CD14-positive monocyte (primary cell): ENCODE data around the gene E2F2. TPM values are rescaled to one million over a fixed set of nuclear protein-coding genes. Genes with fewer than 3 reads are reported as not detected.

ENCODE experiments used
- DNase-seq, 3 donors: peaks; one replicate each; pipeline ENCODE4 v3.0.0-alpha.2; 2011 to 2022
- H2AFZ ChIP-seq: 2 replicates; pipeline ENCODE4 v1.6.0; 2012; ENCODE audit warnings: mild to moderate bottlenecking, low read depth, low read length, inconsistent platforms; ENCODE audit not compliant: insufficient read depth, poor library complexity, severe bottlenecking
- H3K27ac ChIP-seq, 2 donors: 1 replicate in 1 of 2; 2 replicates in 1 of 2; pipeline ENCODE4 v1.5.1; 2012 to 2013; ENCODE audit warnings: low read length in 2 of 2, control low read depth in 1 of 2, inconsistent platforms in 1 of 2, low read depth in 1 of 2, mild to moderate bottlenecking in 1 of 2
- H3K27me3 ChIP-seq, 2 donors: one replicate each; pipeline versions ENCODE4 v1.6.0 to v1.6.1; 2011 to 2013; ENCODE audit warnings: low read length in 2 of 2; ENCODE audit not compliant: control insufficient read depth in 2 of 2, insufficient read depth in 2 of 2
- H3K36me3 ChIP-seq, 2 donors: replicated peaks in 1 of 2; 1 replicate in 1 of 2; 2 replicates in 1 of 2; pipeline versions ENCODE4 v1.5.1 to v1.6.1; 2012 to 2013; ENCODE audit warnings: low read length in 2 of 2, control low read depth in 1 of 2, inconsistent platforms in 1 of 2, mild to moderate bottlenecking in 1 of 2; ENCODE audit not compliant: insufficient read depth in 2 of 2, control insufficient read depth in 1 of 2
- H3K4me1 ChIP-seq, 2 donors: 1 replicate in 1 of 2; 2 replicates in 1 of 2; pipeline versions ENCODE4 v1.5.1 to v1.6.1; 2012 to 2013; ENCODE audit warnings: low read length in 2 of 2, control low read depth in 1 of 2, inconsistent platforms in 1 of 2, mild to moderate bottlenecking in 1 of 2, moderate library complexity in 1 of 2; ENCODE audit not compliant: insufficient read depth in 2 of 2, control insufficient read depth in 1 of 2
- H3K4me2 ChIP-seq: replicated peaks from 2 replicates; pipeline ENCODE3; 2012; ENCODE audit warnings: low read length, moderate library complexity, mild to moderate bottlenecking; ENCODE audit not compliant: poor library complexity, severe bottlenecking; ENCODE audit errors: extremely low read depth
- H3K4me3 ChIP-seq, 3 experiments: fragments of 200-600 bp in 1 of 3; sonication (generic) in 1 of 3; replicated peaks in 1 of 3; 1 replicate in 2 of 3; 2 replicates in 1 of 3; pipeline ENCODE4 v1.5.1; 2011 to 2013; ENCODE audit warnings: low read length in 3 of 3, mild to moderate bottlenecking in 3 of 3, control low read depth in 2 of 3, low read depth in 2 of 3, inconsistent platforms in 1 of 3, moderate library complexity in 1 of 3
- H3K79me2 ChIP-seq: 2 replicates; pipeline ENCODE4 v1.6.0; 2012; ENCODE audit warnings: mild to moderate bottlenecking, control low read depth, inconsistent platforms, low read length, moderate library complexity; ENCODE audit not compliant: insufficient read depth
- H3K9ac ChIP-seq: 2 replicates; pipeline ENCODE4 v1.6.0; 2017; ENCODE audit warnings: low read length, mild to moderate bottlenecking; ENCODE audit not compliant: insufficient read depth, poor library complexity, severe bottlenecking
- H3K9me3 ChIP-seq, 2 donors: replicated peaks in 1 of 2; 1 replicate in 1 of 2; 2 replicates in 1 of 2; pipeline versions ENCODE4 v1.5.1 to v1.6.1; 2012 to 2013; ENCODE audit warnings: low read length in 2 of 2, control low read depth in 1 of 2; ENCODE audit not compliant: control insufficient read depth in 1 of 2, insufficient read depth in 1 of 2
- H4K20me1 ChIP-seq: 2 replicates; pipeline ENCODE4 v1.6.0; 2012; ENCODE audit warnings: mild to moderate bottlenecking, low read length, control low read depth, moderate library complexity; ENCODE audit not compliant: insufficient read depth
- H3K27ac Mint-ChIP-seq, 7 donors: one replicate each; pipeline ENCODE4 v1.8.0; 2020; ENCODE audit warnings: mild to moderate bottlenecking in 7 of 7, mixed read lengths in 7 of 7, moderate library complexity in 6 of 7, inconsistent platforms in 2 of 7
- H3K27me3 Mint-ChIP-seq, 3 donors: one replicate each; pipeline ENCODE4 v1.8.0; 2021 to 2022; ENCODE audit warnings: low read depth in 3 of 3, mild to moderate bottlenecking in 3 of 3, mixed read lengths in 3 of 3, moderate library complexity in 3 of 3, inconsistent platforms in 1 of 3
- H3K36me3 Mint-ChIP-seq, 2 donors: one replicate each; pipeline ENCODE4 v1.8.0; 2020; ENCODE audit warnings: mixed read lengths in 2 of 2, inconsistent platforms in 1 of 2, mild to moderate bottlenecking in 1 of 2
- H3K4me1 Mint-ChIP-seq: one replicate; pipeline ENCODE4 v1.8.0; 2020; ENCODE audit warnings: mild to moderate bottlenecking, mixed read lengths
- H3K4me3 Mint-ChIP-seq, 2 donors: one replicate each; pipeline ENCODE4 v1.8.0; 2020; ENCODE audit warnings: mild to moderate bottlenecking in 2 of 2, mixed read lengths in 2 of 2, moderate library complexity in 1 of 2
- H3K9me3 Mint-ChIP-seq, 7 donors: one replicate each; pipeline ENCODE4 v1.8.0; 2020 to 2022; ENCODE audit warnings: mixed read lengths in 7 of 7, mild to moderate bottlenecking in 6 of 7, moderate library complexity in 6 of 7, inconsistent platforms in 2 of 7
- CTCF ChIP-seq: fragments of 200-600 bp; IDR thresholded peaks from one replicate; pipeline ENCODE4 v1.8.0; 2022; ENCODE audit warnings: antibody characterized with exemption, mild to moderate bottlenecking
- WGBS: methylation state at CpG from one replicate; pipeline ENCODE4 v1.1.5; 2013; ENCODE audit warnings: missing lambda C conversion rate; ENCODE audit not compliant: insufficient coverage; 5-methylcytosine and 5-hydroxymethylcytosine counted together
- intact Hi-C, 2 donors: fragments of 100-400 bp; cut with micrococcal nuclease; formaldehyde crosslinking; loops; one replicate each; pipeline versions ENCODE4 v1.15.0 to v1.15.1; 2023
- polyA plus RNA-seq, 3 donors: library from polyadenylated mRNA; depleted of rRNA in 1 of 3; unstranded in 2 of 3; stranded (reverse) in 1 of 3; fragments of 300-500 nt in 2 of 3; fragments of >200 nt in 1 of 3; fragmentation: Illumina TruSeq in 2 of 3; gene quantifications; 1 replicate in 2 of 3; 2 replicates in 1 of 3; pipeline ENCODE4 v1.2.3, GENCODE V29; 2012 to 2021

Gene E2F2
- polyA plus RNA-seq, 3 donors, result 0.24 to 4.7 (median 1.8) TPM

GRCh38 chr1:23509896-23510295 lies 21.1 kb downstream of the E2F2 start:
- Histone ChIP-seq H3K4me2 (no peak overlapping the region), H3K9me3 (no peaks in the 10 kb centered on the region), H3K4me3 (no peak overlapping the region), H3K36me3 (peaks cover 63 to 90% of the 10 kb centered on the region in 2 donors), H3K27me3 (no peaks in the 10 kb centered on the region), H3K4me1 (no peaks in the 10 kb centered on the region), H3K27ac (peak overlapping the region in 1 of 2 donors; percentile 20), H3K9ac (no peak overlapping the region), H3K79me2 (no peaks in the 10 kb centered on the region), H4K20me1 (no peaks in the 10 kb centered on the region), H2AFZ (no peak overlapping the region)
- no peaks in the 10 kb centered on the region for H3K9me3 Mint-ChIP-seq
- no peaks in the 10 kb centered on the region for H3K27me3 Mint-ChIP-seq
- intact Hi-C loops, result no loop called here
- no peak for DNase-seq
- H3K4me1 Mint-ChIP-seq, result peaks cover 2% of the 10 kb centered on the region
- H3K27ac Mint-ChIP-seq, result peak overlapping the region in 3 of 7 donors; percentile 28 to 46 (median 31)
- WGBS, result 99% methylated on average over 14 of the region's 15 CpGs
- peaks cover 67 to 100% of the 10 kb centered on the region in 2 donors for H3K36me3 Mint-ChIP-seq
- TF ChIP-seq CTCF, result no peak
- no peak overlapping the region for H3K4me3 Mint-ChIP-seq

DNA sequence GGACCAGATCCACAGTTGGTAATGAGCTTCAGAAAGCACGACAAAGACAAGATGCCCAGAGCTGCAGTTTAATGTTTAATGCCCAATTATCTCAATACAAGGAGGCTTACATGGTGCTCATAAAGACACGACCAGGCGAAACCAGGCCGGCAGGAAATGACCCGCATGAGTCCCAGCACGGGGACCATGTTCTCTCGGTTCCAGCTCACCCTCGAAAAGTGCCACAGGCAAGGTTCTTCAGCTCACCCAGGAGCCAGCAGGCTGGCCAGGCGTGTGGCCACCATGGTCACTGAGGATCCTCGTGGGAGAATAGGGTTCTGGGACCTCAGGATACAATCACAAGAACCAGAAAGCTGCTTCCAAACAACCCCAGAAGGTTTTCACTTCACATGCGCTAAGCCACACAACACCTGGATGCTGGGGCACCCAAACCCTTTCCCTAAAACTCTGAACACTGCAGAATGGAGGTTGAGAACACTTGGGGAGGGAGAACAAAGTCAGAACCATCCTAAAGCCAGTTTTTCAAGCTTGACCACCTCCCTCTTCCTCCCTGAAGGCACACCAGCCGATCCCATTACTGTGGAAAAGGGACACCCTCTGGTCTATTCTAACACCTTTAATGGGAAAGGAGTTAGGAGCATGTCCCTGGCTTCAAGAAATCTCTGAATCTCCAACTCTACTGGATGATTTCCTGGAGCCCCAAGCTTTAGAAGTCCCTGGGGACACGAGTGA lies 24.5 kb downstream of the E2F2 start:
- no peak overlapping the region for H3K4me3 ChIP-seq
- peaks cover 0 to 2% (median 0%) of the 10 kb centered on the region in 3 donors for H3K27me3 Mint-ChIP-seq
- no peak overlapping the region for H2AFZ ChIP-seq
- no peak for TF ChIP-seq CTCF
- H3K9me3 Mint-ChIP-seq, result no peaks in the 10 kb centered on the region
- intact Hi-C loops, result no loop called here
- 95% methylated on average over 10 of the region's 13 CpGs for WGBS
- H3K4me3 Mint-ChIP-seq, result no peak overlapping the region
- no peak for DNase-seq
- H3K4me2 ChIP-seq, result no peak overlapping the region
- peaks cover 6% of the 10 kb centered on the region for H3K4me1 Mint-ChIP-seq
- peak overlapping the region in 1 of 2 donors; percentile 31 for H3K27ac ChIP-seq
- no peak overlapping the region for H3K9ac ChIP-seq
- H3K79me2 ChIP-seq, result no peaks in the 10 kb centered on the region
- peak overlapping the region in 4 of 7 donors; percentile 10 to 72 (median 19) for H3K27ac Mint-ChIP-seq
- H3K9me3 ChIP-seq, result no peaks in the 10 kb centered on the region
- peaks cover 42 to 68% of the 10 kb centered on the region in 2 donors for H3K36me3 Mint-ChIP-seq
- H3K4me1 ChIP-seq, result no peaks in the 10 kb centered on the region
- no peaks in the 10 kb centered on the region for H3K27me3 ChIP-seq
- no peaks in the 10 kb centered on the region for H4K20me1 ChIP-seq
- peaks cover 43 to 58% of the 10 kb centered on the region in 2 donors for H3K36me3 ChIP-seq
